T-helper 1 cell treated with Interleukin-12 subunit alpha and Interleukin-12 subunit beta and Interleukin-4 antibody, amounts not matched to agents 30 μg/mL and 1 μg/mL, for 36 hours (primary cell): ENCODE measurements around the gene RER1.

ENCODE experiments used
- H3K27ac Mint-ChIP-seq: one replicate; pipeline ENCODE4 v1.8.0; 2021; ENCODE audit warnings: mild to moderate bottlenecking, mixed read lengths
- H3K27me3 Mint-ChIP-seq: one replicate; pipeline ENCODE4 v1.8.0; 2021; ENCODE audit warnings: low read depth, mixed read lengths
- H3K36me3 Mint-ChIP-seq: one replicate; pipeline ENCODE4 v1.8.0; 2021; ENCODE audit warnings: low read depth, mixed read lengths
- H3K4me1 Mint-ChIP-seq: one replicate; pipeline ENCODE4 v1.8.0; 2021; ENCODE audit warnings: low read depth, mixed read lengths
- H3K4me3 Mint-ChIP-seq: one replicate; pipeline ENCODE4 v1.8.0; 2021; ENCODE audit warnings: mild to moderate bottlenecking, moderate library complexity, mixed read lengths
- H3K9me3 Mint-ChIP-seq: one replicate; pipeline ENCODE4 v1.8.0; 2021; ENCODE audit warnings: mixed read lengths

The RER1 gene

DNA sequence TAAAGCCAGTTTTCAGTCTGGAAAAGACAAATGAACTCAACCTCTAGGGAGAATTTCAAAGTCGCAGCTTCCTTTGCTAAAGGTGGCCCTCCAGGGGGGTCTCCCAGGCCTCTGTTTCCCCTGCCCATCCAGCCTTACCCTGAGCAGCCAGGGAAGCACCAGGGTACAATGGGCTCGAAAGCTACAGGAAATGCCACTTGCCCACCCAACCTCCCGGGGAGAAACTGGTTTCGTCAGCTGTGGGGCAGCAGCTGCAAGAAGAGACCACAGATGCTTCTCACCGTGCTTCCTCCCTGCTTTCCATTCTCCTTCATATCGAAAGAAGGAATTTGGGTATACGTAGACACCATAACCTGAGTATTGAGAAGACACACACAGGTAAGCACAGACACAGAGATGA, 2.0 kb upstream of the RER1 start:
- Mint-ChIP-seq H3K27me3 (no peaks in the 10 kb centered on the region), H3K27ac (no peak overlapping the region), H3K36me3 (peaks cover 12% of the 10 kb centered on the region), H3K4me1 (peaks cover 19% of the 10 kb centered on the region), H3K9me3 (no peaks in the 10 kb centered on the region), H3K4me3 (peak overlapping the region; percentile 77)

DNA sequence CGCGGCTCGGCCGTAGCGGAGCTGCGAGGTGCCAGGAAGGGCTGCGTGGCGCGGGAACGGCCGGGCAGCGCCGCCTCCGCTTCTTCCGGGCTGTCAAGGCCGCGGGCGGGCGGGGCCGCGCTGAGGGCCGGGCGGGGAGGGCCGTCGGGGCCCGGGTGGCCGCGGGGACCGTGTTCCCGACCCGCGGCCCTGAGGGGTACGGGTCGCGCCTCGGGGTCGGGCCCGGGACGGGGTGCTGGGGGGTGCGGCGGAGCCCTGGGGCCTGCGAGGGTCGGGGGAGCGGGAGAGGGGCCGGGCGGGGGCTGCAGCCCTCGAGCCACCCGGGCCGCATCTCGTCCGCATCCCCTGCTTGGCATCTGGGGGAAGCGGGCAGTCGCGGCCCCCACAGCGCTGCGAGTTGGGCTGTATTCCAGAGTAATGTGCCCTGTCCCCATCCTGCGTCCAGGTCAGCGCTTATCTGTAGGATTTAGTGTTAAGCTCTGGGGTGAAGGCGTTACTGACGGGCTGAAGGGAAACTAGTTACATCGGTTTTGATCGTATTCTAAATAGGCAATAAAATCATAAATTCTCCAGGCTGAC, 379 bp downstream of the RER1 start:
- no peaks in the 10 kb centered on the region for H3K27me3 Mint-ChIP-seq
- no peaks in the 10 kb centered on the region for H3K9me3 Mint-ChIP-seq
- peak overlapping the region; percentile 86 for H3K27ac Mint-ChIP-seq
- peaks cover 18% of the 10 kb centered on the region for H3K36me3 Mint-ChIP-seq
- peak overlapping the region; percentile 85 for H3K4me3 Mint-ChIP-seq
- peaks cover 19% of the 10 kb centered on the region for H3K4me1 Mint-ChIP-seq

DNA sequence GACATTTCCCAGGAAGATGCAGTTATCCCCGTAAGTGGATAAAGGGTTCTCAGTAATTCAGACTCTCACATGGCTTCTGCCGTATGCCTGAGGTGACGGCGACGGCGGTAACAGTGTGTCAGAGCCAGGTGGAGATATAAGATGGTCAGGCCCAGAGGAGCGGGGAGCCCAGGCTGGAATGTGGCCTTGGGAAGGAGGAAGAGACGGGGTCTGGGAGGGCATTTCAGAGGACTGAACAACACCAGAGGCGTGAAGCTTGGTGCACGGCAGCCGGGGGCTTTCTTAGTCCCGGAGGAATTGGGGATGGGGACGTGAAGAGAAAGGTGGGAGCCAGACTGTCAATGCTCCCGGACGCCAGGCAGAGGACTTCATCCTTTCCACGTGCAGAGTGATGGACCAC, 1.0 kb downstream of the RER1 start:
- Mint-ChIP-seq H3K4me3 (peak overlapping the region; percentile 85), H3K27me3 (no peaks in the 10 kb centered on the region), H3K27ac (peak overlapping the region; percentile 86), H3K9me3 (no peaks in the 10 kb centered on the region), H3K4me1 (peaks cover 19% of the 10 kb centered on the region), H3K36me3 (peaks cover 24% of the 10 kb centered on the region)

DNA sequence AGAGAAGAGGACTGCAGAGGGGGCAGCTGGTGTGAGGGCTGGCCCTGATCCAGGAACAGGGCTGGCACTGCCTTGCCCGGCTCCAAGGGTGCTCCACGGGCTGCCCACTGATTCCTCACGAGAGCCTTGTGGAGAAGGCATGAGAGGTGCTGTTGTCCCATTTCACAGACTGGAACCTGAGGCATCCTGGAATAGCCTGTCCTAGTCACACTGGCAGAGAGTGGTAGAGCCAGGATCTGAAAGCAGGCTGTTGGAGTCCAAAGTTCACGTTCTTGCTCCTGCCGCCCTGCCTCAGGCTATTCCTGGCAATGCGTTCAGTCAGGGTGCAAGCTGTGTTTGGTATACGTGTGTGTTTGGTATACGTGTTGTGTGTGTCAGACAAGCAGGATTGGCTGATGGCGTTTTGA, 1.8 kb downstream of the RER1 start:
- peaks cover 19% of the 10 kb centered on the region for H3K4me1 Mint-ChIP-seq
- peaks cover 24% of the 10 kb centered on the region for H3K36me3 Mint-ChIP-seq
- H3K27ac Mint-ChIP-seq: peak overlapping the region; percentile 86
- H3K27me3 Mint-ChIP-seq: no peaks in the 10 kb centered on the region
- H3K9me3 Mint-ChIP-seq: no peaks in the 10 kb centered on the region
- H3K4me3 Mint-ChIP-seq: peak overlapping the region; percentile 85

DNA sequence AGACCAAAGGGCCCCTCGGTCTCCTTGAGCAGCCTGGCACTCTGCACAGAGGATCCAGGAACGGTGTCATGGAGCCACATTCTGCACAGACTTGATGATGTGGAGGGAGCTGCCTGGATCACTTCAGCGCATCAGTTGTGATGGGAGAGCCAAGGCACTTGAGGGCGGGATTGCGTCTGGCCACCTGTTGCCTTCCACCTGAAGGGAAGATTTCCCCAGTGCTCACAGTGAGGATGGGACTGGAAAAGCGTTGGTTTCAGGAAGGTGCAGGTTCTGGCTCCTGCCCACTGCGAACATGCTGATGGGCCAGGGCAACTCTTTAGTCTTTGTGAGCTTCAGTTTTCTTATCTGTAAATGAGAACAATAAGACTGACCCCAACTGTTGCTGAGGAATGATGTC, 2.6 kb downstream of the RER1 start:
- H3K27me3 Mint-ChIP-seq: no peaks in the 10 kb centered on the region
- no peaks in the 10 kb centered on the region for H3K9me3 Mint-ChIP-seq
- peaks cover 19% of the 10 kb centered on the region for H3K4me1 Mint-ChIP-seq
- no peak overlapping the region for H3K27ac Mint-ChIP-seq
- no peak overlapping the region for H3K4me3 Mint-ChIP-seq
- peaks cover 27% of the 10 kb centered on the region for H3K36me3 Mint-ChIP-seq

DNA sequence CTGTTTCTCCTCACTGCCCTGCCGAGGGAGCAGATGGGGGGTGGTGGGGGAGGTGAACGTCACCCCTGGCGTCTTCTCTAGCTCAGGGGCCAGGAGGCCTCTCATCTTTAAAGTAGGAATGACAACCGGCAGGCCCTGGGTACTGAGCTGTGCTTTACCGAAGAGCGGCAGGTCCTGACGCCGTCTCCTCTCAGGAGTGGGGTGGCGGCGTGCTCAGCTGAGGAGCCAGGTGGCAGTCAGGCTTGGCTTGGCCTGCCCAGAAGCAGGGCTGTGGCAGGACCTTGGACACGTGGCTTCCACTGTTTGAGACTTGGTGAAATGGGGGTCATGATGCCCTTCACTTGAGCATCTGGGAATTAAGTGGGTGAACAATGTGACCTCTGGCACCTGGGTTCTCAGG, 3.1 kb downstream of the RER1 start:
- no peak overlapping the region for H3K4me3 Mint-ChIP-seq
- no peaks in the 10 kb centered on the region for H3K27me3 Mint-ChIP-seq
- H3K36me3 Mint-ChIP-seq: peaks cover 31% of the 10 kb centered on the region
- peaks cover 19% of the 10 kb centered on the region for H3K4me1 Mint-ChIP-seq
- no peaks in the 10 kb centered on the region for H3K9me3 Mint-ChIP-seq
- H3K27ac Mint-ChIP-seq: no peak overlapping the region

DNA sequence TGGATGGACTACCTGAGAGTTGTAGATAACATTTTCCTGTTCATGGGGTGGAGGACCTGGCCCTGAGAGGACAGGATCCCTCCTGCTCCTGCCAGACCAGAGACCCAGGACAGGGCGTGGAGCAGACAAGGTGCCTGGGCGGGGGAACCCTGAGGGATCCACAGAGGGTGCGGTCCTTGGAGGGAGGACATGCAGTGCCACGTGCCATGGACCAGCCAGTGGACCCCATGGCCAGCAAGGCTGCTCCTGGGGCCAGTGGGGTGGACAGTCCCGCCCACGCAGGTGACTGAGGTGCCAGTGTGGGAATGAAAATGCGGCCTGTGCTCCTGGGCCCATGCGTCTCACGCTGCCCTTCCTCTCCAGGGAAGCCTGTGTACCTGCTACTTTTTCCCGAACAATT, 3.6 kb downstream of the RER1 start:
- peaks cover 32% of the 10 kb centered on the region for H3K36me3 Mint-ChIP-seq
- H3K9me3 Mint-ChIP-seq: no peaks in the 10 kb centered on the region
- H3K27ac Mint-ChIP-seq: no peak overlapping the region
- H3K4me1 Mint-ChIP-seq: peaks cover 19% of the 10 kb centered on the region
- H3K27me3 Mint-ChIP-seq: no peaks in the 10 kb centered on the region
- no peak overlapping the region for H3K4me3 Mint-ChIP-seq

DNA sequence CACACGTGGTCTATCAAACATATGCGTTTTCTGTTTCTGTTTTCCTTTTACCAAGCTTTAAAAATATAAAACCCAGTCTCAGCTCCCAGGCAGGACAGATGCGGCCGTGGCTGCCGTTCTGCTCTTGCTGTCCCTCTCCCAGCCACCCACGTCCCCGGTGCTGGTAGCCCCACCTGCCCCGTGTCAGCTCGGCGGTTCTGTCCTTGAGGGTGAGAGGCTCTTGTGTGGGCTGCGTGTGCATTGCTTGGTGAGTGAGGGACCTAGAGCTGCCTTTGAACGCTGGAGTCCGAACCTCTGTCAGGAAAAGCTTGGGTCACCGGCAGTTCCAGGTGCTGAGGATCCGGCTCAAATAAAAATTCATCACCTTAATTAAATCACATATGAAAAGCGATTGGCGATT, 4.4 kb downstream of the RER1 start:
- peaks cover 38% of the 10 kb centered on the region for H3K36me3 Mint-ChIP-seq
- no peaks in the 10 kb centered on the region for H3K27me3 Mint-ChIP-seq
- H3K27ac Mint-ChIP-seq: no peak overlapping the region
- peaks cover 17% of the 10 kb centered on the region for H3K4me1 Mint-ChIP-seq
- no peak overlapping the region for H3K4me3 Mint-ChIP-seq
- no peaks in the 10 kb centered on the region for H3K9me3 Mint-ChIP-seq

DNA sequence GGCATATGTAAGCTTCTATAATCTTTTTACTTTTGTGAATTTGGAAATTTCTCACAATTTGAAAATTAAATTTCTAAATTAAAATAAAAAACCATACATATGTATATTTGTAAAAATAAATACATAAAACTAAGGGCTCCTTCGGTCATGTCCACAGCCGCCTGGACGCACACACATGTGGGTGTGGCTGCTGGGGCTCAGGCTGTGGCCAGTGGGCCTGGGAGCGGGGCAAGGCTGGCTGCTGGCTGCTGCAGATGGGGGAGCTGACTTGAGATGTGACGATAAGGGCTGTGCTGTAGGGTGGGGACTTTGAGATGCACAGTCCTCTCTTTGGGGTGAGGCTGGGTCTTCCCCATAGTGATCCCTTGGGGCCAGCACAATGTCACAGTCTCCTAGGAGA, 4.8 kb downstream of the RER1 start:
- Mint-ChIP-seq H3K4me1 (peaks cover 17% of the 10 kb centered on the region), H3K27me3 (no peaks in the 10 kb centered on the region), H3K9me3 (no peaks in the 10 kb centered on the region), H3K27ac (no peak overlapping the region), H3K4me3 (no peak overlapping the region), H3K36me3 (peaks cover 40% of the 10 kb centered on the region)

DNA sequence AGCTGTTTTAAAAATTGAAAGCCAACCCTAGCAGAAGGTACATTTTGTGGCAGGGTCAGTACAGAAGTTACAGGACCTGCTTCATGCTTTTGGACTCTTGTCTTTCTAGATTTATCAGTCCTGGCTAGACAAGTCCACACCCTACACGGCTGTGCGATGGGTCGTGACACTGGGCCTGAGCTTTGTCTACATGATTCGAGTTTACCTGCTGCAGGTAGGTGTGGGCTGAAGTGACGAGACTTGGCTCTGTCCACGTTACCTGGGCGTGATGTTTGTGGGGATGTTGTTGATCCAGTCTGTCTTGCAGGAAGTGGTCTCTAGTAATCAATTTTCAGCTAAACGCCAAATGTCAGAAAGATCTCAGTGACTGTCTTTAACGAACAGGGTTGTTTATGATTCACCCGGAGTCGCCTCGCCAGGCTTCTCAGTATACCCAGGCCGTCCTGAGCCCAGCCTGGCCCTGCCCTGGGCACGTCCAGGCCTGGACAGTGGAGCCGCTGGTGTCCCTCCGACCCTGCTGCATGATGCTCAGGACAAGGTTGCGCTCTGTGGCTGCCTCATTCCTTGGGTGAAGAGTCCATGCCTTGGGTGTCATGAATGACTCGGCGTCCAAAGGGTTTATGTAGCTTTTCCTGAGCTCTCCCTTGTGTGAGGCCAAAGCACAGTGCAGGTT, 5.5 kb downstream of the RER1 start:
- no peaks in the 10 kb centered on the region for H3K27me3 Mint-ChIP-seq
- H3K9me3 Mint-ChIP-seq: no peaks in the 10 kb centered on the region
- no peak overlapping the region for H3K4me3 Mint-ChIP-seq
- no peak overlapping the region for H3K27ac Mint-ChIP-seq
- H3K36me3 Mint-ChIP-seq: peaks cover 47% of the 10 kb centered on the region
- peaks cover 17% of the 10 kb centered on the region for H3K4me1 Mint-ChIP-seq

DNA sequence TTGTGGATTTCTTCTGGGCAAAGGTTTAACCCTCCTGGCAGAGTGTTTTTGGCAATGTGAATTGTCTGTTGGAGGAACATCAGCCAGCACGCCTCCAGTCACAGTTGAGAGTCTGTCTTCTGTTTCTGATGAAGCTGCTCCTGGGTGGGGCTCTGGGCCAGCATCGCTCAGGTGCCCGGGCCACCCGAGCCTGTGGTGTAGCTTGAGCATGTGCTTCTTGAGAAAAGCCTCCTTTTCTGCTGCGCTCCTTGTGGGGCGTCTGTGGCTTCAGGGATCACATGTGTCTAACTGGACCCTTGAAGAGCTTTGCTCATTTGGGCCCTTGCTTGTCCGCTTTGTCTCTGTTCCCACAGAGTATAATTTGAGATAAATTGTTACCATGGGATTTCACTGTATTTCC, 7.2 kb downstream of the RER1 start:
- H3K4me3 Mint-ChIP-seq: no peak overlapping the region

DNA sequence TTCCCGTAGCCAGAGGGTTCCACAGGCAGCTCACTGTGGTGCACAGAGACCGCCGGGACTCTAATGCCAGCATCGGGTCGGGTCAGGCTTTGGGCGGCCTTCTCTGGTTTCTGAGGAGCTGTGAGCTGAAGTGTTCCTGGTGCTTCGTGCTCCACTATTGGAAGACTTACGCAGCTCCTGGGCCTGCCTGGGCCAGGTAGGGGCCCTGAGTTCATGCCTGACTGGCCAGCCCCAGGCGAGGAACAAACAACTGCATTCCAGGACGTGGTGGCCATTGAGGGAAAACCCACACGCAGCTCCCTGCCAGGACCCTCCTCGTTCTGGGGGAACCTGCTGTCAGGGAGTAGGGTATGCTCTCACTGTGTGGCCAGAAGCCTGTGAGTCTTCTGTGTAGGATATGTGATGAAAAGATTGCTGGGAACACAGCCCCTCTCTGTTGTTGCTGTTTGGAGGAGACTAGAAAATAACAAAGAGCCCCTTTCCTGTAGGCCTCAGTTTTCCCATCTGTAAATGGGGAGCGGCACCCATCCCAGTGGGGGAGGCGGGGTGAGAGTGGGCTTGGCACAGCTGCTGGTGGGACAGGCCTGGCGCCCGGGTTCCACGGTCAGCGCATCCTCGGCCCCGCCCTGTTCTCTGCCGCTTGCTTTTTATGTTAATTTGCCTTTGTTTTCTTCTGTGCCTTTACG, 8.4 kb downstream of the RER1 start:
- Mint-ChIP-seq H3K9me3 (no peaks in the 10 kb centered on the region), H3K4me3 (no peak overlapping the region), H3K27me3 (no peaks in the 10 kb centered on the region), H3K4me1 (no peaks in the 10 kb centered on the region), H3K36me3 (peaks cover 46% of the 10 kb centered on the region), H3K27ac (no peak overlapping the region)

More for the DNA sequence above, 7.2 kb downstream of the RER1 start:
- Mint-ChIP-seq H3K27ac (no peak overlapping the region), H3K4me1 (peaks cover 4% of the 10 kb centered on the region), H3K36me3 (peaks cover 43% of the 10 kb centered on the region), H3K27me3 (no peaks in the 10 kb centered on the region), H3K9me3 (no peaks in the 10 kb centered on the region)

DNA sequence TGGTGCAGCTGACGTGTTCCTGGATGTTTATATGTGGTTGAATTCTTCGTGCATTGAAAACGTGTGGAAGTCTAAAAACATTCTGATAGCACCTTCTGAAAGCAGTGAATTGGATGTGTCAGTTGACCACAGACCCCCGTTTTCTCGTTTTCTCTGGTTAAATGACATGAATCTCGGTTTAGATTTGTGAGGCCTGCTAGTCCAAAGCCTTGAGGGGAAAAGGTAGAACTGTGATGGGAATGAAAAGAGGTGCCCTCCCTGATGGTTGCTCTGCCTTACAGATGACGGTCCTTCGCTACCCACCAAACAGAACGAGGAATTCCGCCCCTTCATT, 8.9 kb downstream of the RER1 start:
- Mint-ChIP-seq H3K4me1 (no peaks in the 10 kb centered on the region), H3K9me3 (no peaks in the 10 kb centered on the region), H3K4me3 (no peak overlapping the region), H3K27me3 (no peaks in the 10 kb centered on the region), H3K27ac (no peak overlapping the region), H3K36me3 (peaks cover 46% of the 10 kb centered on the region)

DNA sequence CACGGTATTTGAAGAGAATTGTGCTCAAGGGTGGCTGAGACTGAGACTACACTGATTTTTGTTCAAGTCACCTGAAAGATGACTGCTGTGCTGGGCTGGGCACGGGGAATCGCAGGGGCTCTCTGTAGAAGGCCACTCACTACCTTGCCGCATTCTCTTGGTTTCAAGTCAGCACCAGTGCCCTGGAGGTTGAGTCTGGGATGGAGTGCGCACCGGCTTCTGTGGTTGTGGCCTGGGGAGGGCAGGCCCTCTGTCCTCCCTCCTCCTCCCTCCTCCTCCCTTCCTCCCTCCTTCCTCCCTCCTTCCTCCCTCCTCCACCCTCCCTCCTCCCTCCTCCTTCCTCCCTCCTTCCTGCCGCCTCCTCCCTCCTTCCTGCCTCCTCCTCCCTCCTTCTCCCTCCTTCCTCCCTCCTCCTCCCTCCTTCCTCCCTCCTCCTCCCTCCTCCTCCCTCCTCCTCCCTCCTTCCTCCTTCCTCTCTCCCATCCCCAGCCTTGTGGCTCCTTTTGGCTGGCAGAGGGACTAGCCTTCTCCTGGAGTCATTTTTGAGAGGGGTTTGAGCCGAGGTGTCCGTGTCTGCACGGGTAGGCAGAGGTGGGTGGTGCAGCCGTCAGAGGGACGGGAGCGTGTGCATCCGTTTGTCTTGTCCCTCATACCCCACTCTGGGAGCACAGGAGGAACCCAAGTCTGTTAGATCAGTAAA, 9.5 kb downstream of the RER1 start:
- H3K9me3 Mint-ChIP-seq: no peaks in the 10 kb centered on the region
- H3K36me3 Mint-ChIP-seq: peaks cover 46% of the 10 kb centered on the region
- H3K4me1 Mint-ChIP-seq: no peaks in the 10 kb centered on the region
- no peak overlapping the region for H3K27ac Mint-ChIP-seq
- no peak overlapping the region for H3K4me3 Mint-ChIP-seq
- no peaks in the 10 kb centered on the region for H3K27me3 Mint-ChIP-seq

DNA sequence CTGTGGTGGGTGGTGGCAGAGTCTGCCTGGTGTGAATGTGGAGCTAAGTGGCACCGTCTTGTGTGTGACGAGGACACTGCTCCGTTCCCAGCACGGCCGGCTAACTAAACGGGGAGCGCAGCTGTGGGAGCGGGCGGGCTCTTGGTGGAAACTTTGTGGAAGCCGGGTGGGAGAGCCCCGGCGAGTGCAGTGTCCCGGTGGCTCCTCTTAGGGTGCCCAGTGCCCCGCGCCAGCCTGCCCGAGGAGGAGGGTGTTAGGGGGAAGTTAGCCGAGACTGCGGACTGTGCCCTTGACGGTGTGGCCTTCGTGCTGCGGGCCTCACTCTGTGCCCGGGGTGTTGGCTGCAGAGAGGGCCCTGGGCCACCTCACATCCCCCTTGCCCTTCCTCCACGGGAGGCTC, 10.8 kb downstream of the RER1 start:
- Mint-ChIP-seq H3K27ac (no peak overlapping the region), H3K9me3 (no peaks in the 10 kb centered on the region), H3K36me3 (peaks cover 36% of the 10 kb centered on the region), H3K4me3 (no peak overlapping the region), H3K4me1 (no peaks in the 10 kb centered on the region), H3K27me3 (no peaks in the 10 kb centered on the region)
